Peyer's patch (tissue), 4 donors: ENCODE results near the gene SLC24A4.

Experiments used
- CTCF ChIP-seq, 6 experiments: fragments of 450-650 bp in 4 of 6; fragments of 200-600 bp in 2 of 6; sonication (generic) in 1 of 6; IDR thresholded peaks; one replicate each; pipeline ENCODE4 v1.5.1; 2017 to 2019; ENCODE audit warnings: antibody characterized with exemption in 6 of 6, mild to moderate bottlenecking in 3 of 6, moderate library complexity in 1 of 6
- POLR2A ChIP-seq, 2 donors: fragments of 450-650 bp; IDR thresholded peaks; one replicate each; pipeline ENCODE4 v1.5.1; 2017; ENCODE audit warnings: antibody characterized with exemption in 2 of 2, mild to moderate bottlenecking in 2 of 2, moderate library complexity in 2 of 2

- no peak for TF ChIP-seq CTCF (IDR thresholded peaks at IDR 0.05)
- no peak for TF ChIP-seq POLR2A (IDR thresholded peaks at IDR 0.05)
These were observed 90.4 kb downstream of the SLC24A4 start for GRCh38 chr14:92413379-92413778.
